NAMALWA (cell line): ENCODE measurements around the gene PNLIPRP2.

Experiments
- DNase-seq: peaks from one replicate; pipeline ENCODE4 v3.0.0-alpha.2; 2015; ENCODE audit warnings: low spot score

PNLIPRP2 gene

DNA sequence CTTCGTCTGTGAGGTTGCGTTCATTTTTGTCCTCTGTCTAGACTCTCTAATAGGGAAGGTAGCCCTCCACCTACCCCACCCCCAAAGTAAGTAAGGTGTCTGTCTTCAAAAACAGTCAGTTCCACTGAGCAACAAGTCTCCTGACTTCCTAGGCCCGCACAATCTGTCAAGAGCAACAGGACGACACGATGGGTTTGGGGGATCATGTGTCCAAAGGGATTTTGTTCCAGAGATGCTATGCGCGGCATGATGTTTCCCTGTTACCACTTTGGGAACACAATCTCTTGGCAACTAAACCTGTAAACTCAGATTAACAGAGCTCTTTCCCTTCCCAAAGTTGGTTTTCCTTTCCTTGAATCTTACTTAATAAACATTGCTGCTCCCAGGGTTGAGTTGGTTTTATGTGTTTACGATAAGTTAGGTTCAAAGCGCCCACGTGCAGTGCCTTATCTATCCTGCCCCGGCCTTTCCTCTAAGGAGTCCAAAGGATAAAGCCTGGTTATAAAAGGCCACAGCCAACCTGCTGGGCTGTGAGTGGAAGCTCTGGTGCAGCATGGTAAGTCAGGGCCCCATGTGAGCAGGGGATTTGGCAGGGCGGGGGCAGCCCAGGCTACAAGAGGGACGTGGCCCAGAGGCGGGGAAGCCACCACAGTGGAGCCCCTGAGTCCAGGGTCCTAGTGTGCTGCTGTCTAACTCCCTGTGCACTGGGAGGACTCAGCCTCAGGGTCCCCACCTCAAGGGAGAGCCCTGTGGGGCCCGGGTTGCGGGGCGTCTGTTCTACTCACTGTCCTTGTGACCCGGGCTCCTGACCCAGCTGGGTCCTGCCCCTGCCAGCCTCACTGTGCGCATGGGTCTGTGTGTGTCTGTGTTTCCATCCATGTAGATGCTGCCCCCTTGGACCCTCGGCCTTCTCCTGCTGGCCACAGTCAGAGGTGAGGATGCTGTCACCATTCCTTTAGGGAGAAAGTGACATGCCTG lies at the start of gene PNLIPRP2:
PNLIPRP2 (plus strand) TSS at position 531 of the 978 bp plus-strand sequence.
- DNase-seq, result no peak

DNA sequence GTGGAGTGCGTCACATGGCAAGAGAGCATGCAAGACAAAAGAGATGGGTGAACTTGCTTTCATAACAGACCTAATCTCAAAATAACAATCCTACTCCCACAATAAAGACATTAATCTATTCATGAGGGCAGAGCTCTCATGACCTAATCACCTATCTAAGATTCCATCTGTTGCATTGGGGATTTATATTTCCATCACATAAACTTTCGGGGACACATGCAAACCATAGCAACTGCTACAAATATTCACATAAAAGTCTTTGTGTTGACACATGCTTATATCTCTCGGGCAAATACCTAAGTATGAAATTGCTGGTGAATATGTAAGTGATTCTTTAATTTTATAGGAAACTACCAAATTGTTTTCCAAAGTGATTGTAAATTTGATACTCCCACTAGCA lies 46.0 kb upstream of the PNLIPRP2 start:
- DNase-seq, result no peak

DNA sequence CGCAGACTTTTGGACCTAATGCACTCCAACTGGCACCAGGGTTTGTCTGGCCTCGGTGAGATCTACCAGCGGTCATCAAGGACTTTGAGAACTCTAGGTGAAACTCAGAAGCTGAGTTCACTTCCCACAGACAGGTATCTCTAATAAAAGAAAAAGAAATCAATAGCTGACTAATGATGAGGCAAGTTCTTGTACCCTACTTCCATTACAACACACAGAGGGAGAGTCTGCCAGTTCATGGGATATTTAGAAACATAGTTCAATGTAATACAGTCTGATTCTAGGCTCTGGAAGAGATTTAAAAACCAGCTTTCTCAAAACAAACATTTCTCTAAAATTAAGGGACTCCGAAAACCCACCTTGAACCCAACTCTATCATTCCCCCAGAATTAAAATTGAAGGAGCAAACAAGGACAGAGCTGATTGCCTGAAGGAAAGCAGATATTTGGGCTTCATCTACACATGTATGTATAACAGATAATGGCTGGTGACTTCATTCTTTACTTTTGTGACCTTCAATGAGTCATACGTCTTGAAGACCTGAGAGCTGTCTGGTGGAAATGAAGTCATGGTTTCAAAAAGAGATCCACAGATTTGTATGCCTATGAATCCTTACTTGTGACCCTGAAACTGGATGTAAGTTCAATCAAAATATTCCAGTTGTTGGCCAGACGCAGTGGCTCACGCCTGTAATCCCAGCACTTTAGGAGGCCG lies 32.7 kb upstream of the PNLIPRP2 start:
- no peak for DNase-seq

DNA sequence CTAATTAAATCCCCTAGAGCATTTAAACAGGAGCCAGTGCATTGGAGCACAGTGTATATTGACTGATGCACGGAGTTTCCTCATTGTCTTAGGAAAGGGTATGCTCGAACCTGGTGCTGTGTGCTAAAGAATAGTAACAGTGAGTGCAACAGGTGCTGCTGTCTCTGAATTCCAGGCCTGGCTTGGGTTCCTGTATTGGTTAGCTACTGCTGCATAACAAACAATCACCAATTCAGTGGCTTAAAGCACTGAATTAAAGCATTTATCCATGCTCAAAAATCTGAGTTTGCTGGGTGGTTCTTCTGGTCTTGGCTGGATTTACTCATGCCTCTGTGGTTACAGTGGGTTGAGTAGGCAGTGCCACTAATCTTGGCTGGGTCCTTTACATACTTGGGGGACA lies 31.8 kb upstream of the PNLIPRP2 start:
- no peak for DNase-seq

DNA sequence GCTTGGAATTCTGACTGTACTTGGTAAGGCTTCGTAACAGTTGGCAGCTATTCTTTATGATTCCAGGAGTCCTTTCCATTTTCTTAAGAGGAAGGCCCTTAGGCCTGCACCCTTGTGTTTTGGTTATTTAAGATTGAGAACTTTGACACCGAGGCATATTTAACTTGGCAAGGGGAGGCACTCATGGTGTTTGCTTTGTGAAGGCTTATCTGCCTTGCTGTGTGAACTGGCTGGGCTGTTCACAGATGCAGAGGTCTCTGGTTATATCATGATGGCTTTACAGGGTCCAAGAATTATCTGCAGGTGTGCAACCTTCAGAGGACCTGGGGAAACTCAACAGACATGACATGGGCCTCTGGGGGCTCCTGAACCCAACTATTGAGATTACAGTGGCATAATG lies 30.8 kb upstream of the PNLIPRP2 start:
- no peak for DNase-seq

DNA sequence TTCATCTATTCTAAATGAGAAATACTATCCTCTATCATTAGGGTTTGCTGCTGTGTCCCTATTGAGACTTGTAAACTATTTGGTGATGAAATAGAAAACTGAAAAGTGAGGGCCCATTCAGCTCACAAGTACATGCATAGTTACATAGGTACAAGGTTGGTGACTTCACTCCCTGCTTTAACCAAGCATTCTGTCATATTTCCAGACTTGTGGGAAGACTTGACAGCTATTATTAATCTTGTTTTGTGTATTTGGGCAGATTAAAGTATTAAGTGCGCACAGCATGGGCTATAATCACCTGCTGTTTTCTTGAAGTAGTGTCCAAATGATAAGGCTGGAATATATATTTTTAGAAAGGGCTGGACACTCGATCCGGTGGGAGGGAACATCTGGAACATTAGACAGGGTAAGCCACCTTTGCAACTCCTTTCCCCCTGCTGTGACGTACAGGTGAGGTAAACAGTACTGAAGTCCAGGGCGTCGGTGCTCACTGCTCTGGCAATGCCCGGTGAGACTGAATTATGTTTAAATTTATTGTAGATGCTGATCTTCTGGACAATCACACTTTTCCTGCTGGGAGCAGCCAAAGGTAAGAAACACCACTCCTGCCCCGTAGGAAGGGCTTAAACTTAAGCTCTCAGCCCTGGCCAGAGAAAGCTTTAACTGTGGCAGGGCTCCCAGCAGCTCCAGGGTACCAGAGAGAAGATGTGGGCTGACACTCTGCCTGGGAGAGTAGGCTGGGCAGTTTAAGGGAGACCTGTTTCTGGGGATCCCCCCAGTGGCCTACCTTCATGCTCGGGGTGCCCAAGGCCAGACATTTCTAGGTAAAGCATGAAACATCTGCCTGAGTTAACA lies 29.9 kb upstream of the PNLIPRP2 start, which contains the start of gene PNLIPRP1:
PNLIPRP1 (plus strand) TSS at position 370 of the 855 bp plus-strand sequence; CDS start at position 541, 171 bp downstream.
- no peak for DNase-seq

DNA sequence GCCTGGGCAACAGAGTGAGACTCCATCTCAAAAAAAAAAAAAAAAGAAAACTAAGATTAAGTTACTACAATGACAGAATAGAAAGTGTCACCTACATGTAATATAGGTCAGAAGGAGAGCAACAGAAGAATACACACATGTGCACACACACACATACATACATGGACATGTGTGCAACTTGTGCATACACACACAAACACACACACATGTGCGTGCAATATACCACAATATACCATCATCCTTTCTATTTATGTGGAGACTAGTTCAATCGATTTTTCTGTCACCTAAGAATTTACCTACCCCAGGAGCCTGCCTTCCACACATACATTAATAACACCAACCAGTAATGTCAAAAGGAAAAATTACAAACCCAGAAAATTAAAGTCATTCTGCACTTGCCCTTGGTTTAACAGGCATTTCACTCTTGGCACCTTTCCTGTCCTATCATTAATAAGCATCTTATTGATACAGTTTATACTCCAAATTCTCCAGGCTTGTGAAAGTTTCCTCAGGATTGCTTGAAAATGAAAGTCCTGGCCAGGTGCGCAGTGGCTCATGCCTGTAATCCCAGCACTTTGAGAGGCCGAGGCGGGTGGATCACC lies 27.5 kb upstream of the PNLIPRP2 start:
- DNase-seq, result no peak

DNA sequence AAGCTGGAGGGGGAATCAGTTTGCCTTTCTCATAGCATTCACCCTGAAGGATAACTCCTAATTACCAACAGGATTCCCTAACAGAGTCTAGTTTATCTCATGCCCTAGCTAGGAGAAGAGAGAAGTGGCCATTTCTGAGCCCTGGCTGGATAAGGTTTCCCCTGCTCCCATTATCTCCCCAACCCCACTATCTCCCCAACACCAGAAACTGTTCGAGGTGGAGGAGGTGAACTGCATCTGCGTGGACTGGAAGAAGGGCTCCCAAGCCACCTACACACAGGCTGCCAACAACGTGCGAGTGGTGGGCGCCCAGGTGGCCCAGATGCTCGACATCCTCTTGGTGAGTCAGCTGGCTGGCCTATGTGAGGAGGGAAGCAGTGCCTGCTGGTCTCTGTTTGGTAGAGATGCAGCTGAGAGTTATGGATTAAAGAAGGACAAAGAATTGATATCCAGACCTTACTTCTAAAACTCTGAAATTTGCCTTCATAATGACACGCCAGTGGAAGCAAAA lies 26.2 kb upstream of the PNLIPRP2 start:
- DNase-seq, result no peak

DNA sequence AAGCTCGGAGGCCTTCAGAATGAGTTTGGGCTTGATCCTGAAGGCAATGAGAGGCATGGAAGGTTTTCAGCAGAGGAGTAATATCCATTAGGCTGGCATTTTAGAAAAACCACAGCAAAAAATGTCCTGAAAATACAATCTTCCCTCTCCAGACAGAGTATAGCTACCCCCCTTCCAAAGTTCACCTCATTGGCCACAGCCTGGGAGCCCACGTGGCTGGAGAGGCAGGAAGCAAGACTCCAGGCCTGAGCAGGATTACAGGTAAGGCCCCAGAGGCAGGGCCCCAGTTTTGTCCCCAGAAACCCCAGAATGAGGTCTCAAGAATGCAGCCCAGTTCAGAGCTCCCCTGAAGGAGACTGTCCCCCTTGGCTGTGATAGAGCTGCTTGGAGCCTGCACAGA lies 24.7 kb upstream of the PNLIPRP2 start:
- DNase-seq, result no peak

DNA sequence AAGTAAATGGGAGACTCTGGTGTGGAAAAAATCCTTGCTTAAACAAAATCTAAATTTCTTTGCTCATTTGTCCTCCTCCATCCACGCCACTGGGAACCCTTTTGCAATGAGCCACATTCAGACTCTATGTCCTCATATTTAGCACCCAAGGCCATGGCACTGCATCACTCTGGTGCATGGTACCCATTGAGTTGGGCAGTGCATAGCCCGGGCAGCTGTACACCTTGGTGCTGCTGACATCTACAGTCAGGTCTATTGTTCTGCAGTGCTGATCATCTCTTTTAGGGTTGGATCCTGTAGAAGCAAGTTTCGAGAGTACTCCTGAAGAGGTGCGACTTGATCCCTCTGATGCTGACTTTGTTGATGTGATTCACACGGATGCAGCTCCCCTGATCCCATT lies 23.2 kb upstream of the PNLIPRP2 start:
- DNase-seq, result no peak

DNA sequence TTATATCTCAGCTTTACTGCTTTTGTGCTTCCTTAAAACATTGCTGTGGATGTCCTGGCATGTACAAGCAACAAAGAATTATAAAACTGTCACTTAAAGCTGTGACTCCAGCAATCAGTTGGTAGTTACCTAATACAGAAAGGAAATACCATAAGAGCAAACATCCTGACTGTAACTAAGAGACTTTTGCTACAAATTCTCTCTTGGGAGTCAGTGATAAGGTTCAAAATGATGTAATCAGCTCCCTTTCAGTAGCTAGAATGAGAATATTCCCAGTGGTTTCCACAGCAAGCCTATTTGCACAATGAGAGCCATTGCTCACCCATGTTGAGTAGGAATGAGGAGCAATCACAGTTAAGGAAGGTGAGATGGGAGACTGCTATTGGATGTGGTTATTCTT lies 22.4 kb upstream of the PNLIPRP2 start:
- no peak for DNase-seq

DNA sequence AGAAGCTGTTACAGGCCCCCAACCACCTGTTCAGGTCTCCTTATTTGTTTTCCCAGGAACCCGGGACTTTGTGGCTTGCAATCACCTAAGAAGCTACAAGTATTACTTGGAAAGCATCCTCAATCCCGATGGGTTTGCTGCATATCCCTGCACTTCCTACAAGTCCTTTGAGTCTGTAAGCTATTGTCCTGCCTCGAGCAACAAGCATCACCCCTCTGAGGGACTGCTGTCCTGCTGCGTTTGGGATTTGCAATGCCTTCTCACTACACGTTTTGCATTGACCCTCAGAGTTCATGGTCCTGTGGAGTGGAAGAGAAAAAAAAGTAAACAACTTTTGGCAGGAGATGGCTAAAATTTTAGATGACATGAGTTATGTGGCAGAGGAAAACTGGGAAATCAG lies 20.8 kb upstream of the PNLIPRP2 start:
- no peak for DNase-seq

DNA sequence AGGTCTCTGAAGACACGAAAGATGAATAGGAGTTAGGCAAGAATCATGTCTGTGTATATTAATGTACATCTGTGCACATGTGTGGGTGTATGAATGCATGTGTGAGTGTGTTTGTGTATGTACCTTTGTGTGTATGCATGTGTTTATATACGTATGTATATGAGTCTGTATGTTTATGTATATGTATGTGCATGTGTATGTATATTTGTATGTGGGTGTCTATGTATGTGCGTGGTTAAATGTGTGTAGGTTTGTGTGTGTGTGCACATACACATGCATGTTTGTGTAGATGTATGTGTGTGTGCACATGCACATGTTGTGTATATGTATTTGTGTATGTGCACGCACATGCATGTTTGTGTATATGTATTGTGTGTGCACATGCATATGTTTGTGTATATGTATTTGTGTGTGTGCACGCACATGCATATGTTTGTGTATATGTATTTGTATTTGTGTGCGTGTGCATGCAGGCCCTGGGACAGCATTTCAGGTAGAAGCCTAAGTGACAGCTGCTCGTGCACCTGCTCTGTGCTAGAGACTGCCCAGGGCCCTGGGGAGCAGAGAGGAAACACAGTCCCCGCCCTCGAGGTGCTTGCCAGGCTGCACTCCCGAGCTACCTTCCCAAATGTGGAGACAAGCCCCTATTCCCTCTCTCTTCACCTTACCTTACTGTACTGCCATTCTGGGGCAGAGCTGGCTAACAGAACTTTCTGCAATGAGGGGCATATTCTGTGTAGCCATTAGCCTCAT lies 17.9 kb upstream of the PNLIPRP2 start:
- DNase-seq, result no peak

DNA sequence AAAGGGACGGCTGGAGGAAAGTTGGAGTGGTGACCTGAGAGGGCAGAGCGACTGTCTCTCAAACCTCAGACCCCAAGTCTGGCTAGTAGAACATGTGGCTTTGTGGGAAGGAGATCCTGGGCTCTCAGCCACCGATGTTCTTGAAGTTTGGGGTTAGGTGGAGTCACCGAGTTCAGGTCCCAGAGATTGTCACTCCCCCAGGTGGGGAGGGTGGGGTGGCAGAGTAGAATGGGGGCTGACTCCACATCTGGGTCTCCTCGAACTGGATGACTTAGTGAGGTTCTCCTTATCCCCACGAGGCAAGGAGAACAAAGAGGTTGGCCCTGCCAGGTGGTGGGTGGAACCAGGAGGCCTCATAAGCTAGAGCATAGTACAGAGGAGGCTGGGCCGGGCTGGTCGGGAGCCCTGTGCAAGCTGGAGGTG lies 14.7 kb upstream of the PNLIPRP2 start:
- no peak for DNase-seq

DNA sequence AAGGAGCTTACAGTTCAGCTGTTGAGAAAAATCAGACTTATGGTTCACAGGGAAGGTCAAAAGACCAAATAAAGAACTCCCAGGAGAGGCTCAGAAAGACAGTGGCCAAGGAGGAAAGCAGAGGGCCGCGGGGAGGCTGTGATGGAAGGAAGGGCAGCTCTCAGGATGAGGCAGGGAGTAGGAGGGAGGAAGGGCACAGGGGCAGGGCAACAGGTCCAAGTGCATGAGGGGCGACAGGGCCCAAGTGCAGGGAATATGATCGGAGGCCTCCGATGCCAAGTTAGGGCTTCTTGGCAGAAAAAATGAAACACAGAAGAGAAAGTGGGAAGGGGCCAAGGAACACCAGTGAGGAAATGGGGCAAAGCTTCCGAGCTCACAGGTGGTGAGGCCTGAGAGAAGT lies 13.4 kb upstream of the PNLIPRP2 start:
- DNase-seq, result no peak

DNA sequence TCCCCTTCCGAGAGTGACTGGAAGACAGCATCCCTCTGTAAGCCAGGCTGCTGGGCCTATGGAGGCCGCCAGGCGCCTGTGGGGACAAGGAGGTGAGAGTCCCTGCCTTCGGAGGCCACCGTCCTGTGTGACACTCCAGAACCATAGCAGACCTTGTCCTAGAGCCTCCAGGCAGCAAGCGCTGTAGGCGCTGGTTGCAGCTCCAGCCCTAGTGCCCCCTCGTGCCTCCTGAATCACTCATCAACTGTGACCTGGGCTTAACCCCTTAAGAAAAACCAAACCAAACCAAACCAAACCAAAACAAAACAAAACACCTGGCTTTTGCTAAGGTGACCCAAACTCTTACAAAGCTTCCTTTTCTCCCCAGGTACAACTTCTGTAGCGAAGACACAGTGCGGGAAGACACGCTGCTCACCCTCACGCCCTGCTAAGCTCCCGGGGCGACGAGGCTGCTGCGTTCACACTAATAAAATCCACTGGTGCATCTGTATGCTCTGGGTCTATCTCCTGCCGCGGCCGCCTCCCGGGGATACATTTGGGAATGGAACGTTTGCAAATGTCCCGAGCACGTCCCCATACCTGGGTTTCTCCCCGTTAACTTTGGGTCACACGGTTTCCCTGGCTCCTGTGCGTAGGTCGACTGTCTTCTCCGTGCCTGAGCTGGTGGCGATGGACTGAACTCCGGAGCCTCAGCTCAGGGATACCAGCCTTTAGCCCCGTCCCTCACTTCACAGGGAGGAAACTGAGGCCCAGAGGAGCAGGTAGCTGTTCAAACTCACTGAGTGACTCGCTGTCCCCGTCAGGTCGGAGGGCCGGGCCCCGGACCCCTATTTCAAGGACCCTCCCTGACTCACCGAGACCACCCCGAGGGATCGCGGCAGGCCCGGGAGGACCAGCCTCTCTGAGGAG lies 11.8 kb upstream of the PNLIPRP2 start:
- DNase-seq, result no peak

DNA sequence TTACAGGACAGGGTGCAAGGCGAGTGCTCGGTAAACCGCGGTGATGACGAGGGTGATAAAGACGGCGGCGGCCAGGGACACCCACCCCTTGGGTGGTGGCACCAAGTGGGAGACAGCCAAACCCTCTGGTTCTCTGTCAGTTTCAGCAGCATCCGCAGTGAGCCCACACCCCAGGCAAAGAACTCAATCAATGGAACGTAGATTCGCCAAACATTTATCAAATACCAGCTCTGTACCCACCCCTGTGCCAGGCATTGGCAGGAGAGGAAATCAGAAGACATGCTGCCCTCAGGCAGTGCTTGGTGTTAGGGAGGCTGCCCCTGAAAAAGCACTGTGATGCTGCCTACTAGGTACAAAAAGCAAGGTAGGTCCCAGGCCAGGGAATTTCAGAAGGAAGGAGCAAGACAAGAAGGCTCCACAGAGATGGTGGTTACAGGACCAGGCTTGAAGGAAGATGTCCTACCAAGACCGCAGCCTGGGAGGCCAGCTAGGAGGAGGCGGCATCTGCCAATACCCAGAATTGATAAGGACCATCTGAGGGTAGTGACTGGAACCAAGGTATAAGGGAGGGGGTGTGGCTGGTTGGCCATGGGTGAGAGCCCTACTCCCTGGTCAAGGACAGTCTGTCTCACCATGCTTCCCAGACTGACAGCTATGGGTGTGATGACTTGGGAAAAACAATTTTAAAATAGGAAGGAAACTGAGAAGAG lies 10.2 kb upstream of the PNLIPRP2 start:
- DNase-seq, result no peak

DNA sequence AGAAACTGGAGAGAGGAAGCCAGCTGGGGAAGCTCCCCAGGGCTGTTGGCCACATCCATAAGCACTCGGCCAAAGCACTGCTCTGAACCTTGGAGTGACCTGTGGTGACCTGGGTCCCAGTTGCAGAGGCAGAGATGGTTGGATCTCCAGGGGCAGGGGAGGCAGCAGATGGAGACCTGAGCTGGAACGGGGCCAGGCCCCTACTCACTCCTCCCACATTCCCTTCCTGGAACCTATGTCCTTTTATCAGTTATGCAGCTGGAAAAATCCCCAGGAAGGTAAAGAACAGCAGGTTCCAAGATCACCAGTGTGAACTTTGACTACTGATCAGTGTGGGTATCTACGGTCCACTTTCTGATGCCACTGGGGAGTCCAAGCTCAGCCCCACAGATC lies 9.6 kb upstream of the PNLIPRP2 start:
- DNase-seq, result no peak
